Activated B cell treated with CpG ODN at 0.5 μM for 24 hours (primary cell): ENCODE measurements around the gene ITPRIP. TPM values are rescaled to one million over a fixed set of nuclear protein-coding genes. Genes with fewer than 3 reads are reported as not detected.
A peak's percentile ranks its signal among the peaks of the same experiment; 100 is the strongest.

Experiments
- ATAC-seq: fragments of 200-7000 bp; cut with Tn5 transposase; one replicate; pipeline ENCODE4 v1.10.0; 2021; ENCODE audit warnings: low read depth, mild to moderate bottlenecking, moderate library complexity
- CTCF ChIA-PET: fragments of 350-600 bp; sonication (Branson Sonifier 250); formaldehyde crosslinking; loops from one replicate; lab custom pipeline; 2021; ENCODE audit warnings: antibody characterized with exemption; lab: Charles Lee
- POLR2A ChIA-PET: fragments of 350-600 bp; sonication (Branson Sonifier 250); formaldehyde crosslinking; loops from one replicate; lab custom pipeline; 2021; ENCODE audit warnings: antibody characterized with exemption; lab: Charles Lee
- DNase-seq: peaks from one replicate; pipeline ENCODE4 v3.0.0; 2022
- H3K27ac Mint-ChIP-seq: one replicate; pipeline ENCODE4 v1.8.0; 2020; ENCODE audit warnings: mixed read lengths
- H3K27me3 Mint-ChIP-seq: one replicate; pipeline ENCODE4 v1.8.0; 2021; ENCODE audit warnings: mixed read lengths
- H3K36me3 Mint-ChIP-seq: one replicate; pipeline ENCODE4 v1.8.0; 2021; ENCODE audit warnings: low read depth, mixed read lengths
- H3K4me1 Mint-ChIP-seq: one replicate; pipeline ENCODE4 v1.8.0; 2021; ENCODE audit warnings: mixed read lengths
- H3K4me3 Mint-ChIP-seq: one replicate; pipeline ENCODE4 v1.8.0; 2020; ENCODE audit warnings: mild to moderate bottlenecking, mixed read lengths
- H3K9me3 Mint-ChIP-seq: one replicate; pipeline ENCODE4 v1.8.0; 2020; ENCODE audit warnings: mixed read lengths
- intact Hi-C: fragments of 100-400 bp; cut with micrococcal nuclease; formaldehyde crosslinking; loops from one replicate; pipeline ENCODE4 v1.15.1; 2024
- total RNA-seq: library from RNA; stranded (reverse); gene quantifications from 2 replicates; pipeline ENCODE4 v1.2.3, GENCODE V29; 2022
- TF ChIP-seq, protein P1 (sequence below): fragments of 200-600 bp; IDR thresholded peaks from one replicate; pipeline ENCODE4 v1.8.0; 2022; ENCODE audit warnings: antibody characterized with exemption, mild to moderate bottlenecking

Gene ITPRIP
- total RNA-seq, 1 donor from 2014 or later = 26.1 TPM

DNA sequence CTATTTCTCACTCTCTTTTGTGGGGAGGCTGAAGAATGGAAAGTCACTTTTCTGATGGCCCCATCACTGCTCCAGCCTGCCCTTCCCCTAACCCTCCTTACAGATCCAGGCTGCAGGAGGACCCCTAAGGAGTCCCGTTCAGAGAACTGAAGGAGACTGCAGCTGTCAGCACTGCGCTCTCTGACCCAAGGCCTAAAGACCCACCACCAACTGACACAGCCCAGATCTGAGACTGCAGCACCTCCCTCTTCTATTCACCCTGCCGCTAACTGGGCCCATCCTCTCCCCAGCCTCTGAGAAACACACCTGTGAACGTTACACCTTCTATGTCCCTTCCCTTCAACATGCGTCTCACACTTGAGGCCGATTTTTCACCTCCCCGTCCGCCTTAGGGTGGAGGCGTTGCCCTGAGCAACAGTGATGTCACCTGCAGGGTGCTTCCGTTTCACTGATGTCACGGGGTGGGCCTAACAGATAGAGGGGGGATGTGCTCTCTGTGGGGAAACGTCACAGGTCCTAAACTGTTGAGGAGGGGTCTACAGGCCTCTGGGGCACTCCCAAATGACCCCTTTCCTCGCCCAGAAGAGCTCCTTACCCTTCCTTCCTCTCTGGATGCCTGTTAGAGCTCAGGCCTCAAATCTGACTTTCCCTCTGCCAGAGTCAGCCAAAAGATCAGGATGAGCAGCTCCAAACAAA is 5.1 kb downstream of the ITPRIP start:
- intact Hi-C loops = no loop called here
- CTCF ChIA-PET = no interaction called here
- Mint-ChIP-seq H3K36me3 (peaks cover 21% of the 10 kb centered on the region), H3K4me1 (peaks cover 86% of the 10 kb centered on the region), H3K27me3 (no peaks in the 10 kb centered on the region), H3K4me3 (no peak overlapping the region), H3K27ac (peak overlapping the region; percentile 20), H3K9me3 (no peaks in the 10 kb centered on the region)
- ATAC-seq (no peak), DNase-seq (no peak)
- POLR2A ChIA-PET = no interaction called here
- TF ChIP-seq, protein P1, sequence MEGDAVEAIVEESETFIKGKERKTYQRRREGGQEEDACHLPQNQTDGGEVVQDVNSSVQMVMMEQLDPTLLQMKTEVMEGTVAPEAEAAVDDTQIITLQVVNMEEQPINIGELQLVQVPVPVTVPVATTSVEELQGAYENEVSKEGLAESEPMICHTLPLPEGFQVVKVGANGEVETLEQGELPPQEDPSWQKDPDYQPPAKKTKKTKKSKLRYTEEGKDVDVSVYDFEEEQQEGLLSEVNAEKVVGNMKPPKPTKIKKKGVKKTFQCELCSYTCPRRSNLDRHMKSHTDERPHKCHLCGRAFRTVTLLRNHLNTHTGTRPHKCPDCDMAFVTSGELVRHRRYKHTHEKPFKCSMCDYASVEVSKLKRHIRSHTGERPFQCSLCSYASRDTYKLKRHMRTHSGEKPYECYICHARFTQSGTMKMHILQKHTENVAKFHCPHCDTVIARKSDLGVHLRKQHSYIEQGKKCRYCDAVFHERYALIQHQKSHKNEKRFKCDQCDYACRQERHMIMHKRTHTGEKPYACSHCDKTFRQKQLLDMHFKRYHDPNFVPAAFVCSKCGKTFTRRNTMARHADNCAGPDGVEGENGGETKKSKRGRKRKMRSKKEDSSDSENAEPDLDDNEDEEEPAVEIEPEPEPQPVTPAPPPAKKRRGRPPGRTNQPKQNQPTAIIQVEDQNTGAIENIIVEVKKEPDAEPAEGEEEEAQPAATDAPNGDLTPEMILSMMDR = no peak

DNA sequence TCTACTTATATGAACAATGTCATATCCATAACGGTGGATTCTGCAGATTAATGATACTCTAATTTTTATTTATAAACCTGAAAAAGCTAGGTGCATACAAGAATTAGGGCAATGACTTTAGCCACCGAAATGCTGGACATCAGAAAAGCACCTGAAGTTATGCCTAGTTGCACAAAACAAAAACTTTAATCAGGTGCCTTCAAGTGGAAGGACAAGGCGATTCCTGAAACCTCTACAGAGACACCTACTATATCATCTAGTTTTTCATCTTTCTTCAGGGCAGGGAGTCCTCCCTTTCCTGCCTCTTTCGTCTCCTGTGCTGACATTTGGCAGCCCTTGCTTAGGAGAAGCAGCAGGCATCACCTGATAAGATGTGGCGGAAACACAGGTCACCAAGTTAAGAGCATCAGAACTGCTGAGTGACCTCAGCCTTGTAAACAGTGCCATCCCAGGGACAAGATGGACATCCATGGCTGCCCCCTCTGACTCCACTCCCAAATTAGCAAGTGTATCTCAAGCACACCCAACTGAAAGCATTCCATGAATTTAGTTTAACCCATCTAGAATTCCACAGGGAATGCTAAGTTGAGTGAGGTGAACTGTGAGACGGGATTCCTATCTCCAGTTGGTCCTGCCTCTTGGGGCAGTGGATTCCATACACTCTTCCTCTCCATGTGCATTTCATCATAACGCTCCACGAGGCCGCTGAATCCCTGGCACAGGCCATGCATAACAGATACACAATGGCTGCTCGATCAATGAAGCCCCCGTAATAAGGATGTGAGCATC is 5.8 kb downstream of the ITPRIP start:
- ChIA-PET CTCF (no interaction called here), POLR2A (no interaction called here)
- ATAC-seq = no peak

DNA sequence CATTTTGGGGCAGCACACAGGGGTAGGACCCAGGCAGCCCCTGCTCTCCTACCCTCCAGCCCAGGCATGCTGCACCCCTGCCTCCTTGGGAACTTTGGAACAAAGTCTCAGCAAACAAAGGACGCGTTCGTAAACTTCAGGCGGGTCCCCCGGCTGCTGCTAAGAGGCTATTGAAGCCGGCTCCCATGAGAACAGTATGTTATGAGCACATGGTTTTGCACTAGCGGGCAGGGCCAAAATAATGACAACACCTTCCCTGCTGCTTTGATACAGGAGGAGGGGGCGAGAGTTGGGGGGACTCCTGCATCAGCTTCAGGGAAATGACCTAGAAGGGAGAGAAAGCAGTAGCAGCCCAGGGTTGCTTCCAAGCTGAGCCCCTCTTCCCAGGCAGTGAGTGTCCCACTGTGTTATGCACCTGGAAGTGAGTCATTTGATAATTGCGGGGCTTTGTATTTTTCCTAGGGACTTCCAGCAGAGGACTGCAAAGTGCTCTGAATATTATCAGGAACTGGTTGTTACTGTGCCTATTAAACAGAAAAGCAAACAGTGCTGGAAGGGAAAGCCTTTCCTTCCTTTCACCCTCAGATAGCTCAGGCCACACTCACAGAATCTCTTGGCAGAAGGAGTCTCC is 6.9 kb downstream of the ITPRIP start:
- Mint-ChIP-seq H3K9me3 (no peaks in the 10 kb centered on the region), H3K27ac (peak overlapping the region; percentile 69), H3K36me3 (peaks cover 22% of the 10 kb centered on the region), H3K4me3 (peak overlapping the region; percentile 15), H3K27me3 (no peaks in the 10 kb centered on the region), H3K4me1 (peaks cover 95% of the 10 kb centered on the region)
- ATAC-seq (no peak), DNase-seq (no peak)
- CTCF ChIA-PET = no interaction called here
- POLR2A ChIA-PET = no interaction called here
- TF ChIP-seq, protein P1 = no peak
- intact Hi-C loops = loop anchor here (2.0 kb wide), 1 partner anchor 23 kb away; no protein-coding TSS in a partner anchor

More for the DNA sequence above, 5.8 kb downstream of the ITPRIP start:
- Mint-ChIP-seq H3K9me3 (no peaks in the 10 kb centered on the region), H3K36me3 (peaks cover 19% of the 10 kb centered on the region), H3K4me3 (no peak overlapping the region), H3K27ac (peak overlapping the region; percentile 20), H3K4me1 (peaks cover 92% of the 10 kb centered on the region), H3K27me3 (no peaks in the 10 kb centered on the region)
- intact Hi-C loops = no loop called here
- DNase-seq = no peak
- TF ChIP-seq, protein P1 = no peak

DNA sequence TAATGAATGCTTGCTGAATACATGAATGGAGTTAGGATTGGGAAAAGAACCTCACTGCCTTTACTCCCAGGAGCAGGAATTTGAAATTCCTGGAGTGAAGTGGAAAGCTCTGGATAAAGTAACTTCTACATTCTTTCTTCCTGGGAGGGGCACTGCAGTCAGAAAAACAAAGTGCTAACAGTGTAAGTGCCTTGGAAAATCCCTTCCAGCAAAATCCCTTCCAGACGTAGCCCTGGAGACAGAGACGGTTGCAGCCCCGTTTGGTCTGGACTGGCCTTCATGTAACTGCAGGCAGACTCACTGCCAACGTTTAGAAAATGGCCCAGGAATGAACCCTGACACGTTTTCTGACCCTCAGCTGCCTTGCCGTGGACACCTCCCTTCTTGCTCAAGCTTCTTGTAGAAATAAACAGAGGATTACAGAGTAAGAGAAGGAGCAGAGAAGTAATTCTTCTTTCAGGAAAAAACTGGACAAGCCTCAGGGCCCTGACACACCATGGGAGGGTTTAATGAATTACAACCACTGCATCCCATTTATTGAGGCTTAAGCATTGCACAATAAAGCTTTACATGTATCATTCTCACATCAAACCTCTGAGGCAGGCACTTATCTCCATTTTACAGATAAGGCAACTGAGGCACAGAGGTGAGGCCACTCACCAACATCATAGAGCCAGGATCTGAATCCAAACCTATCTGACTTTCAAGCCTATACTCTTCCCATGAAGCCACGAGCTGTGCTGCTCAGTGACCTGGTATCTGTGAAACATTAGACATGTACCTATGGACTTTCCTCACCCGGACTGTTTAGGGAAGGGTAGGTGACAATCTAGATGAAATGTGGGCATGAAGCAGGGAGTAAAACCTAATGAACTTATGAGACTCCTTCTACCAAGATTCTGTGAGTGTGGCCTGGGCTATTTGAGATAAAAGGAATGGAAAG is 7.8 kb downstream of the ITPRIP start:
- DNase-seq = no peak
- no peak overlapping the region for H3K4me3 Mint-ChIP-seq
- H3K4me1 Mint-ChIP-seq = peaks cover 95% of the 10 kb centered on the region
- intact Hi-C loops = loop anchor here (2.0 kb wide), 1 partner anchor 22 kb away; no protein-coding TSS in a partner anchor
- ChIA-PET CTCF (interaction anchor here (1.3 to 1.6 kb wide), 2 partner anchors 19 to 25 kb away, joined by 3 to 4 read pairs; no protein-coding TSS in a partner anchor), POLR2A (no interaction called here)
- H3K27me3 Mint-ChIP-seq = no peaks in the 10 kb centered on the region
- peak overlapping the region; percentile 72 for H3K27ac Mint-ChIP-seq
- TF ChIP-seq, protein P1 = no peak
- no peak for ATAC-seq
- no peaks in the 10 kb centered on the region for H3K9me3 Mint-ChIP-seq
- H3K36me3 Mint-ChIP-seq = peaks cover 28% of the 10 kb centered on the region
